Stimulated activated CD4-positive, alpha-beta T cell treated with anti-CD3 and anti-CD28 coated beads, Interleukin-4, amount 100 ng/mL, for 24 hours (primary cell): Measurements from ENCODE around the gene UNC93A.
A peak's percentile ranks its signal among the peaks of the same experiment; 100 is the strongest.
"Not testable (repeated sequence)": the region's sequence is repeated elsewhere in the genome, so short reads cannot be mapped to it uniquely, and the experiment has no call there.

Experiments used
- DNase-seq: peaks from one replicate; pipeline ENCODE4 v3.0.0-alpha.2; 2020

The UNC93A gene

GRCh38 chr6:167345960-167346359 is 54.8 kb downstream of the UNC93A start:
- no peak for DNase-seq

- DNase-seq = no peak
These were observed 56.1 kb downstream of the UNC93A start for GRCh38 chr6:167347226-167347625.

- DNase-seq = no peak
These were observed 58.6 kb downstream of the UNC93A start for GRCh38 chr6:167349631-167350274.

DNA sequence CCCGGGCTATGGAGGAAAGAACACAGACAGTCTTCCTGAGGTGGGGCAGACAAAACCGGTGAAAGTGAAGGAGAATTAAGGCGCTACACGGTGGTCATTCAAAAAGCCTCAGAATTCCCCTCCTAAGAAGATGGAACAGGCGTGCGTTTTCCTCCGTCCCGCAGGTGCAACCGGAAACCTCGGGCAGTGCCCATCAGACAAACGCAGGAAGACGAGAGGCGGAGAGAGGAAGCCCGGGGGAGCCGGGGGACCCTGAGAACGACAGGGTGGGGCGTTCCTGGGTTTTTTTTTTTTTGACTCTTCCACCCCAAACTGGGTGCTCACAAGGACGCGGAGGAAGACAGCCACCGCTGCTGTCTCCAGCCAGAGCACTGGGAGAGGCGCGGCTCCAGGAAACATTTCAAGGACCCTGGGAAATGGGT is 59.2 kb downstream of the UNC93A start:
- peak; percentile 8 for DNase-seq

GRCh38 chr6:167350731-167351655 is 59.9 kb downstream of the UNC93A start:
- DNase-seq = peak; percentile 89

DNA sequence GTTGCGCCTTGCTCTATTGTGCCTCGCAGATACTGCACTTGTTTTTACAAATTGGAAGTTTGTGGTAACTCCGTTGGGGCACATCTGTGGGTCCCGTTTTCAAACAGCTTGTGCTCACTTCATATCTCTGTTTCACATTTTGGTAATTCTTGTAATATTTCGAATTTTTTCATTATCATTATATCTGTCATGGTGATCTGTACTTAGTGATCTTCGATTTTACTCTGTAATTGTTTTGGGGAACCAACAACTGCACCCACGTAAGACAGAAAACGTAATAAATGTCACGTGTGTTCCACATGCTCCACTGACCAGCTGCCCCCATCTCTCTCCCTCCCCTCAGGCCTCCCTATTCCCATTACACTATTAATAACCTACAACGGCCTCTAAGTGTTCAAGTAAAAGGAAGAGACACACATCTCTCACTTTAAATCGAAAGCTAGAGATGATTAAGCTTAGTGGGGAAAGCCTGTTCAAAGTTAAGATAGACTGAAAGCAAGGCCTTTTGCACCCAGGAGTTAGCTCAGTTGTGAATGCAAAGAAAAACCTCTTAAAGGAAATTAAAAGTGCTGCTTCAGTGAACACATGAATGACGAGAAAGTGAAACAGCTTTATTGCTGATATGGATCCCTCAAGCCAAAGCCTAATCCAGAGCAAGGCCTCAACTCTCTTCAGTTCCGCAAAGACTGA is 60.7 kb downstream of the UNC93A start:
- DNase-seq = no peak

- DNase-seq = no peak
These were observed 65.8 kb downstream of the UNC93A start for GRCh38 chr6:167356874-167357273.

DNA sequence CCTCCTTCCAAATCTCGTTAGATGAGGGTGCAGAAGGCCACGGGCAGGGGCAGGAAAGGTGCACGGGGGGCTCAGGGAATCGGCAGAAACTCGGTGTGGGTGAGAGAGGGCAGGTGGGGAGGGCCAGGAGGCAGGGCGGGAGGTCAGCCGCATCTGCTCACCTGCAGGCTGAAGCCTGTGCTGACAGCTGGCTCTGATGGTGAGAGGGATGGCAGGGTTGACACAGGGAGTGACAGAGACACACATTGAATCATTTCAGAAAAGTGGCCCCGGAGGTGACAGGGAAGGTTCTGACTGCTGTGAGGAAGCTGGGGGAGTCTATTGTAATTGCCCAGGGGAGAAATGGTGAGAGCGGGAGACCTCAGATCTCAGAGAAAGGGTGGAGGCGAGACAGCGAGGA is 67.3 kb downstream of the UNC93A start:
- not testable (repeated sequence) for DNase-seq

- not testable (repeated sequence) for DNase-seq
These were observed 70.1 kb downstream of the UNC93A start for GRCh38 chr6:167361170-167361569.
